C4-2B (cell line): ENCODE measurements around the gene RNF166.
A peak's percentile ranks its signal among the peaks of the same experiment; 100 is the strongest.

ENCODE experiments used
- H3K27ac ChIP-seq: fragments of 450-650 bp; 2 replicates; pipeline ENCODE4 v1.5.1; 2017
- ZFX ChIP-seq: fragments of 450-650 bp; IDR thresholded peaks from 2 replicates; pipeline ENCODE4 v1.6.1; 2017
- TF ChIP-seq, protein P1 (sequence below): fragments of 450-650 bp; conservative IDR thresholded peaks from 2 replicates; pipeline ENCODE4 v1.5.1; 2017; ENCODE audit warnings: mild to moderate bottlenecking

Gene RNF166

DNA sequence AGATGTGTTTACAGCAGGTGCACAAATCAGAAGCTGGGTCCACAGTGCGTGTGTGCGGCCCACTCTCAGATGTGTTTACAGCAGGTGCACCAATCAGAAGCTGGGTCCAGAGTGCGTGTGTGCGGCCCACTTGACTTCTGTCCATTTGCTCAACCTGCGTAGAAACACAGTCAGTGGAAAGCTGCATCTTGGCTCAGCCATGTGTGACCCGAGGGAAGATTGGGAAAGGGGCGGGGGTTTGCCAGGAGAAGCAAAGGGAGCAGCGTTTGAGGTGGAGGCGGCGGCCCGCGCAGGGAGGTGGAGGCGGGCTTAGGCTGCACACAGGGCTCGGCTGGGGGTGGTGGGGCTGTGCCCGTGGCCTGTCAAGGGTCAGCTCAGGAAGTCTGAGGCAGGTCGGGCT lies 4.3 kb upstream of the RNF166 start:
- no peak for TF ChIP-seq ZFX
- TF ChIP-seq, protein P1, sequence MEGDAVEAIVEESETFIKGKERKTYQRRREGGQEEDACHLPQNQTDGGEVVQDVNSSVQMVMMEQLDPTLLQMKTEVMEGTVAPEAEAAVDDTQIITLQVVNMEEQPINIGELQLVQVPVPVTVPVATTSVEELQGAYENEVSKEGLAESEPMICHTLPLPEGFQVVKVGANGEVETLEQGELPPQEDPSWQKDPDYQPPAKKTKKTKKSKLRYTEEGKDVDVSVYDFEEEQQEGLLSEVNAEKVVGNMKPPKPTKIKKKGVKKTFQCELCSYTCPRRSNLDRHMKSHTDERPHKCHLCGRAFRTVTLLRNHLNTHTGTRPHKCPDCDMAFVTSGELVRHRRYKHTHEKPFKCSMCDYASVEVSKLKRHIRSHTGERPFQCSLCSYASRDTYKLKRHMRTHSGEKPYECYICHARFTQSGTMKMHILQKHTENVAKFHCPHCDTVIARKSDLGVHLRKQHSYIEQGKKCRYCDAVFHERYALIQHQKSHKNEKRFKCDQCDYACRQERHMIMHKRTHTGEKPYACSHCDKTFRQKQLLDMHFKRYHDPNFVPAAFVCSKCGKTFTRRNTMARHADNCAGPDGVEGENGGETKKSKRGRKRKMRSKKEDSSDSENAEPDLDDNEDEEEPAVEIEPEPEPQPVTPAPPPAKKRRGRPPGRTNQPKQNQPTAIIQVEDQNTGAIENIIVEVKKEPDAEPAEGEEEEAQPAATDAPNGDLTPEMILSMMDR: no peak
- H3K27ac ChIP-seq: no peak overlapping the region

DNA sequence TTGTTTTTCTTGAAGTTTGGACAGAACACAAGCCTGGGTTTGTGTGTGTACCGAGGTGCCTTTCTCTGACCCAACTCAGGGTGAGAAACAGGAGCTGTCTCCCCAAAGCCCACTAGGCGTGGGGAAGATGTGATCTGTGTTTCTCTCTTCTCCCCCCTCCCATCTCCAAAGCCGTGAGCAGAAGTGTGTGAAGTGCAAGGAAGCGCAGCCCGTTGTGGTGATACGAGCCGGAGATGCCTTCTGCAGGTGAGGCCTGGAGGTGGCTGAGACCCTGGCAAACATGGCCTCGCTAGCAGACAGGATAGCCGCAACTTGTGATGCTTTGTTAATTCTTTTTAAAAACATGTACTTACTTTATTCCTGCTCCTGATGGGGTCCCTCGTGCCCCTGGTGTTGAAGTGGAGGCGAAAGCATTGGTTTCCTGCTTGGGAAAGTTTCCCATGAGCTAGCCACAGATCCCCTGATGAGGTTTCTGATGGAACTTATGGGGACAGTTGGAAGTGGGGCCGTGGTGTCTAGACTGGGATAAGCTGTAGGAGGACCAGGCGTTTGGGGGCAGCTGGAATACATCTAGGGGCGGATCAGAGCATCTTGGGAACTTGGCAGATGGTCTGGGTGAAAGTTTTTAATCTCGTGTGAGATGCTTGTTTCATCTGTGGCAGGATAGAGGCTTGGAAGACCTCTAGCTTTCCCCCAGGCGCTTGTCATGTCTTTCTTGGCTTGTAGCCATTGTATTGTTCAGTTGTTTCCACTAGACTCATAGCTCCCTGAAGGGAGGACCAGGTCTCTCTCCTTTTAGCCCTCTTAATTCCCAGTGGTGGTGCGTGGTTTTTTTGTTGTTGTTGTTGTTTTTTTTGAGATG lies 988 bp upstream of the RNF166 start:
- peak overlapping the region; percentile 64 for H3K27ac ChIP-seq
- TF ChIP-seq, protein P1: no peak
- TF ChIP-seq ZFX: no peak

DNA sequence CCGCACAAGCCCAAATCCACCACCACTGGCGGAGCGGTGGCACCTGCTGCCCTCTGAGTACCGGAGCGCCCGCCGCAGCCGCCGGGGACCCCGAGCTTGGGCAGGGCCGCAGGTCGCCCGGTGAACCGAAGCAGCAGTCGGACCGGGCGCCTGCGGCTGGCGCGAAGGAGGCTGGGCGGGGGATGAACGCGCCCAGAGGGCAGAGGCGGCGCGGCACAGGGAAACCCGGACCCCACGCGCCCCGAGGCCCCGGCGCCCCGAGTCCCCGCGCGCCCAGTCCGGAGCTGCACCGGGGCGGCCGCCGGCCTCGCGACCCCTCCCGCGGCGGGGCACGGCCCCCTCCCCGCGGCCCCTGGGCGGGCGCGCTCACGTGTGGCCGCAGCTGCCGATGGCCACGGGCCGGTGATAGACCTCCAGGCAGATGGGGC lies 393 bp downstream of the RNF166 start:
- H3K27ac ChIP-seq: peak overlapping the region; percentile 64
- no peak for TF ChIP-seq ZFX
- TF ChIP-seq, protein P1: no peak

DNA sequence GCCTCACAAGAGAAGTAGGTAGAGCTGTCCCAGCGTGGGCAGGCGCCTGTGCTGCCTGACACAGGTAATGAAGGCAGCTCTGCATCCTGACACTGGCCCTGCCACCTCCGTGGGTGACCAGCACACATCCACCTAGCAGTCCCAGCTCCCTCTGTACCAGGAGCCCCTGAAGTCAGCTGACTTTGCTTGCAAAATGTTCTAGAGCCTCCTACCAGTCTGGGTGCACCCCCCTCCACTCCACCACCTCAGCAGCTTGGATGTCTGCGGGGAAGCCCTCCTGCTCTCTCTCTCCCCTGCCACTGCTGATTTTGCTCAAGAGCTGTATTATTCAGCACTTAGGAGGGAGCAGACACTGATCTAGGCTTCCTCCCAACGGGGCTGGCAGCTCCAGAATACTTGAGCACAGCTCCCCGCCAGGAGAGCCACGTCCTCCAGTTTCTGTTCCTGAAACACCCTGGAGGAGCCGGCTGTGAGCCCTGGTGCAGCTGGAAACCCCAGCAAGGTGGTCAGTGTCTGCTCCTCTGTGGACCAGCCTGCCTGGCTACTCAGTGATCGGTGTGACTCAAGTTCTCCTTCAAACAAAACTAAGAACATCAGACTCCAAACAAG lies 1.0 kb downstream of the RNF166 start:
- H3K27ac ChIP-seq: peak overlapping the region; percentile 64
- TF ChIP-seq, protein P1: no peak
- no peak for TF ChIP-seq ZFX

DNA sequence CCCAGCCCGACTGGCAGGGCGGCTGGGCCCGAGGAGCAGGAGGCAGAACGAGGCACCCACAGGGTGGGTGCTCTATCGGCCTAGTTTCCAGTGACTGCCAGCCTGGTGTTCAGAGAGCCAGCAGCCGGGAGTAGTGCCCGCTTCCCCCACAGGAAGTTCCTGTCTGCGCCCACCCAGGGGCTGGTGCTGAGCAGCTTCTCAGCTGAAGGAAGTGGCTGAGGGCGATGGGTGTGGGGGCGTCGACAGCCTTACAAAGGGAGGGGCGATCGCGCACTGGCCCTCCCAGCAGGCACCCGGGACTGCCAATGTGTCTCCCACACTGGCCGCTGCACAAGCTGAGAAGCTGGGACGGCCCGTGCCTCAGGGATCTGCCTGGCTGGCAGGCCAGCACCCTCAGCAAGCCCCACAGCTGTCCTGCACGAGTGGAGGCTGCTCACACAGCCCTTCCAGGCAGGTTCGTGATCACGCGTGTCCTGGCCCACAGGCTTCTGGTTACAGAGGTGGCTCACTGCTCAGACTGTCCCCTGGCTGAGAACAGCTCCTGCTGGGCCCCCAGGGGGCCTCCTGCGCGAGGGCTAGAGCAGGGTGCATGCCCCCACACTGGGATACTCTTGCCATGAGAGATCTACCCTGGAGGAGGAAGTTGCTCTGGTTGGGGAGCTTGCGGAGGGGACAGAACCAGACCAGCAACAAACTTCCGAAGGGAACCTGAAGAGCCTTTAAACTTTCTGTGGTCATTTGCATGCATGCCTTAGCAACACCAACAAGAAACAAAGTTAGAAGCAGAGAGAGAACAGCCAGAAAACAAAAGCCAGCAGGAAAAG lies 2.5 kb downstream of the RNF166 start:
- H3K27ac ChIP-seq: no peak overlapping the region
- no peak for TF ChIP-seq ZFX
- TF ChIP-seq, protein P1: no peak

DNA sequence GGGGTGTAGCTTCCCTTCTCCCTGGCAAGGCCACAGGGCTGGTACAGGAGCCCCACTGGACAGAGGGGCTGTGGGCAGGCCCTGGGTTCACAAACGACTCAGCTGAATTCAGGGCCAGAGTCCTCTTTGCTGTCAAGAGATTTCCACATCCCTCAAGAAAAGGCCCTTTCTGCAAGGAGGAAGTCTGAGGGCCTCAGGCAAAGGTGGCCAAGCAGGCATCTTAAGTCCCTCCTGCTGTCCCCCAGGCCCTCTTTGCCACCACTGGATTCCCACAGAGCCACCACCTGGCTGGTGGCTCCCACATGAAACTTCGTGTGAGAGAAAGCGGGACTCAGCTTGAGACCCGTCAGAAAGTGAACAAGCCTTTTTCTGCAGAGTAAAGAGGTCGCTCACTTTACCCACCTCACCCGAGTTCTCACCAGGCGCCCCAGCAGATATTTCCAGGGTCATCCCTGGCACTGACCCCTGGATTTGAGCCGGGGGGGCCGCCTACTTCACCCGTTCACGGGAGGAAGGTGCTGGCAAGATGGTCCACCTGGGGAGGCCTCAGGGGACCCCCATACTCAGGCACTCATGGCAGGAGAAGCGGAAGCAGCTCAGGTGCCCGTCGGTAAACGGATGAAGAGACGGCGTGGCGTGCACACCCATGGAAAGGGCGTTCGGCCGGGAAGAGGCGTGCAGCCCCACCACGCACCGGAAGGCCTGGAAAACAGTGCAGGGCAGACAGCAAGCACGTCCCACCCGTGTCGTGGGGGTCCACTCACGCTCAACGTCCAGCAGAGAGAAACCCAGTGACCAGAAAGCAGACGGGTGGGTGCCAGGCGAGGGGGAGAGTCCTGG lies 3.6 kb downstream of the RNF166 start:
- TF ChIP-seq ZFX: no peak
- TF ChIP-seq, protein P1: no peak
- H3K27ac ChIP-seq: no peak overlapping the region
